H1 (cell line): ENCODE measurements around the gene NKAIN4. TPM values are rescaled to one million over a fixed set of nuclear protein-coding genes. Genes with fewer than 3 reads are reported as not detected.

ENCODE experiments used
- CTCF ChIA-PET: fragments of 300-600 bp; sonication (Branson Sonifier 250); formaldehyde crosslinking; loops from one replicate; lab custom pipeline; 2021; ENCODE audit not compliant: partially characterized antibody; lab: Charles Lee
- POLR2A ChIA-PET: fragments of 300-600 bp; sonication (Branson Sonifier 250); formaldehyde crosslinking; loops from one replicate; lab custom pipeline; 2021; ENCODE audit warnings: inconsistent platforms; ENCODE audit not compliant: partially characterized antibody; lab: Charles Lee
- DNase-seq, 2 experiments: peaks; one replicate each; pipeline versions ENCODE4 v3.0.0 to v3.0.0-alpha.2; 2010 to 2022; ENCODE audit warnings: low spot score in 2 of 2, low read depth in 1 of 2, mixed read lengths in 1 of 2
- FAIRE-seq: peaks from 2 replicates; lab custom pipeline; 2011; peaks lifted over from hg19 to GRCh38; lab: Jason Lieb, UNC
- H2AFZ ChIP-seq: 2 replicates; pipeline ENCODE4 v1.8.1; 2012; ENCODE audit warnings: low read length, inconsistent platforms
- H2AK5ac ChIP-seq: 2 replicates; pipeline ENCODE4 v1.6.1; 2013; ENCODE audit warnings: low read depth, low read length
- H2BK120ac ChIP-seq: replicated peaks from 2 replicates; pipeline ENCODE3; 2013; ENCODE audit warnings: low read depth, low read length, inconsistent platforms
- H2BK12ac ChIP-seq: 2 replicates; pipeline ENCODE4 v1.6.1; 2013; ENCODE audit warnings: low read depth, low read length
- H2BK15ac ChIP-seq: 2 replicates; pipeline ENCODE4 v1.6.1; 2013; ENCODE audit warnings: low read length
- H2BK20ac ChIP-seq: 2 replicates; pipeline ENCODE4 v1.6.1; 2013; ENCODE audit warnings: low read length
- H2BK5ac ChIP-seq: 2 replicates; pipeline ENCODE4 v1.6.1; 2013; ENCODE audit warnings: low read depth, low read length
- H3K14ac ChIP-seq: 2 replicates; pipeline ENCODE4 v1.6.1; 2013; ENCODE audit warnings: inconsistent platforms; ENCODE audit not compliant: insufficient read length
- H3K18ac ChIP-seq: 2 replicates; pipeline ENCODE4 v1.6.1; 2013; ENCODE audit warnings: low read length; ENCODE audit errors: extremely low read depth
- H3K23ac ChIP-seq: 2 replicates; pipeline ENCODE4 v1.6.1; 2013; ENCODE audit warnings: inconsistent platforms; ENCODE audit not compliant: insufficient read length
- H3K23me2 ChIP-seq: 2 replicates; pipeline ENCODE4 v1.6.1; 2013; ENCODE audit warnings: low read depth, low read length
- H3K27ac ChIP-seq: 2 replicates; pipeline ENCODE4 v1.6.1; 2011; ENCODE audit warnings: low read depth, low read length, inconsistent platforms
- H3K27me3 ChIP-seq, 4 experiments: replicated peaks in 1 of 4; 1 replicate in 1 of 4; 2 replicates in 3 of 4; pipeline versions ENCODE4 v1.6.1 to v1.8.1; 2011 to 2013; ENCODE audit warnings: low read length in 3 of 4, mild to moderate bottlenecking in 3 of 4, inconsistent platforms in 2 of 4, mixed read lengths in 2 of 4, moderate library complexity in 1 of 4; ENCODE audit not compliant: control insufficient read depth in 3 of 4, insufficient read depth in 3 of 4; ENCODE audit errors: extremely low read depth in 1 of 4
- H3K36me3 ChIP-seq, 4 experiments: 2 replicates each; pipeline versions ENCODE4 v1.6.1 to v1.8.1; 2011 to 2013; ENCODE audit warnings: mild to moderate bottlenecking in 4 of 4, low read length in 3 of 4, moderate library complexity in 2 of 4, control low read depth in 1 of 4, inconsistent platforms in 1 of 4; ENCODE audit not compliant: insufficient read depth in 4 of 4, control insufficient read depth in 2 of 4
- H3K4ac ChIP-seq: replicated peaks from 2 replicates; pipeline ENCODE3; 2013; ENCODE audit warnings: low read length, low read depth, mixed read lengths, inconsistent platforms; ENCODE audit not compliant: insufficient read length
- H3K4me1 ChIP-seq, 4 experiments: replicated peaks in 1 of 4; 1 replicate in 1 of 4; 2 replicates in 3 of 4; pipeline versions ENCODE4 v1.6.1 to v1.8.1; 2011 to 2013; ENCODE audit warnings: low read length in 3 of 4, inconsistent platforms in 2 of 4, mixed read lengths in 1 of 4; ENCODE audit not compliant: insufficient read depth in 4 of 4, control insufficient read depth in 3 of 4
- H3K4me2 ChIP-seq, 2 experiments: 2 replicates each; pipeline versions ENCODE4 v1.6.1 to v1.8.1; 2011 to 2013; ENCODE audit warnings: low read depth in 2 of 2, low read length in 2 of 2, control low read depth in 1 of 2, inconsistent platforms in 1 of 2, mild to moderate bottlenecking in 1 of 2; ENCODE audit not compliant: insufficient read depth in 1 of 2
- H3K4me3 ChIP-seq, 4 experiments: fragments of 200-600, 300-600 bp in 1 of 4; sonication (generic), shearing (Covaris generic), sonication (Bioruptor Twin) in 1 of 4; 2 replicates each; pipeline versions ENCODE4 v1.5.1 to v1.8.1; 2011 to 2016; ENCODE audit warnings: low read length in 4 of 4, low read depth in 3 of 4, control low read depth in 2 of 4, inconsistent platforms in 2 of 4, mild to moderate bottlenecking in 2 of 4, mixed read lengths in 1 of 4, moderate library complexity in 1 of 4; ENCODE audit not compliant: insufficient read depth in 2 of 4; ENCODE audit errors: extremely low read depth in 1 of 4
- H3K56ac ChIP-seq: replicated peaks from 2 replicates; pipeline ENCODE3; 2013; ENCODE audit warnings: low read depth, mild to moderate bottlenecking, mixed read lengths, low read length, inconsistent platforms; ENCODE audit not compliant: insufficient read length
- H3K79me1 ChIP-seq: 2 replicates; pipeline ENCODE4 v1.6.1; 2013; ENCODE audit warnings: low read depth, low read length, control low read depth
- H3K79me2 ChIP-seq, 2 experiments: 2 replicates each; pipeline versions ENCODE4 v1.6.1 to v1.8.1; 2012 to 2013; ENCODE audit warnings: low read length in 2 of 2, mild to moderate bottlenecking in 2 of 2, inconsistent platforms in 1 of 2; ENCODE audit not compliant: insufficient read depth in 2 of 2, control insufficient read depth in 1 of 2
- H3K9ac ChIP-seq, 4 experiments: replicated peaks in 1 of 4; 1 replicate in 1 of 4; 2 replicates in 3 of 4; pipeline versions ENCODE4 v1.6.1 to v1.8.1; 2011 to 2013; ENCODE audit warnings: low read depth in 3 of 4, low read length in 3 of 4, control low read depth in 2 of 4, mild to moderate bottlenecking in 2 of 4, moderate library complexity in 2 of 4, inconsistent platforms in 1 of 4; ENCODE audit errors: extremely low read depth in 1 of 4
- H3K9me3 ChIP-seq, 2 experiments: 2 replicates each; pipeline versions ENCODE4 v1.6.1 to v1.8.1; 2012 to 2013; ENCODE audit warnings: mild to moderate bottlenecking in 2 of 2, moderate library complexity in 2 of 2, control low read depth in 1 of 2, inconsistent platforms in 1 of 2, low read depth in 1 of 2, low read length in 1 of 2, mixed read lengths in 1 of 2; ENCODE audit not compliant: insufficient read depth in 2 of 2
- H4K20me1 ChIP-seq, 2 experiments: replicated peaks in 1 of 2; 2 replicates each; pipeline versions ENCODE3 to v1.8.1; 2011 to 2013; ENCODE audit warnings: inconsistent platforms in 2 of 2, low read length in 2 of 2, mild to moderate bottlenecking in 1 of 2; ENCODE audit not compliant: insufficient read depth in 2 of 2, control insufficient read depth in 1 of 2
- H4K5ac ChIP-seq: 2 replicates; pipeline ENCODE4 v1.6.1; 2013; ENCODE audit warnings: low read length, low read depth, mixed read lengths, inconsistent platforms; ENCODE audit not compliant: insufficient read length
- H4K8ac ChIP-seq: 2 replicates; pipeline ENCODE4 v1.8.0; 2013; ENCODE audit warnings: mild to moderate bottlenecking, moderate library complexity, low read length, inconsistent platforms; ENCODE audit not compliant: insufficient read depth; ENCODE audit errors: extremely low read depth
- H4K91ac ChIP-seq: replicated peaks from 2 replicates; pipeline ENCODE3; 2013; ENCODE audit warnings: low read length, mixed read lengths, inconsistent platforms; ENCODE audit not compliant: insufficient read length
- ASH2L ChIP-seq: fragments of 200-600, 300-600 bp; sonication (generic); IDR thresholded peaks from one replicate; pipeline ENCODE4 v1.7.1; 2017; ENCODE audit warnings: low read length
- CBX5 ChIP-seq: fragments of 300-800, 300-1000 bp; sonication (generic); IDR thresholded peaks from 2 replicates; pipeline ENCODE4 v1.7.1; 2016; ENCODE audit warnings: antibody characterized with exemption, low read length, low read depth
- CEBPB ChIP-seq: IDR thresholded peaks from 2 replicates; pipeline ENCODE4 v1.6.1; 2012; ENCODE audit warnings: low read depth, low read length
- HDAC6 ChIP-seq: IDR thresholded peaks from one replicate; pipeline ENCODE4 v1.7.1; 2012; ENCODE audit warnings: low read depth, mild to moderate bottlenecking, inconsistent platforms, low read length, moderate library complexity
- KDM5A ChIP-seq: fragments of 200-600 bp; IDR thresholded peaks from 2 replicates; pipeline ENCODE4 v1.7.1; 2012; ENCODE audit warnings: mild to moderate bottlenecking, low read length, inconsistent platforms, mixed read lengths
- NANOG ChIP-seq: IDR thresholded peaks from 2 replicates; pipeline ENCODE4 v1.6.1; 2011; ENCODE audit warnings: low read length, low read depth, mild to moderate bottlenecking, inconsistent platforms; ENCODE audit not compliant: insufficient read depth, poor library complexity, severe bottlenecking
- POLR2AphosphoS5 ChIP-seq: IDR thresholded peaks from 2 replicates; pipeline ENCODE4 v1.6.1; 2011; ENCODE audit warnings: low read depth, low read length
- SAP30 ChIP-seq: fragments of 300-600 bp; sonication (generic); IDR thresholded peaks from 2 replicates; pipeline ENCODE4 v1.7.1; 2012; ENCODE audit warnings: low read length, moderate library complexity, mild to moderate bottlenecking, inconsistent platforms; ENCODE audit not compliant: insufficient read depth, insufficient replicate concordance
- TAF7 ChIP-seq: optimal IDR thresholded peaks from 2 replicates; pipeline ENCODE3; 2011; ENCODE audit warnings: low read depth, mild to moderate bottlenecking, inconsistent platforms, low read length, moderate library complexity, borderline replicate concordance
- TEAD4 ChIP-seq: IDR thresholded peaks from 2 replicates; pipeline ENCODE4 v1.6.1; 2012; ENCODE audit warnings: low read depth, low read length, inconsistent platforms, mixed read lengths
- ZNF274 ChIP-seq: IDR thresholded peaks from 2 replicates; pipeline ENCODE4 v1.7.0; 2012; ENCODE audit warnings: low read length, borderline replicate concordance; ENCODE audit errors: extremely low read depth
- WGBS, 2 experiments: shearing (Covaris generic) in 1 of 2; methylation state at CpG; one replicate each; pipeline versions ENCODE4 v1.1.6 to v1.1.7; 2013 to 2015; ENCODE audit warnings: low lambda C conversion rate in 2 of 2, mixed read lengths in 2 of 2, inconsistent platforms in 1 of 2, low coverage in 1 of 2, missing lambda C conversion rate in 1 of 2; ENCODE audit not compliant: insufficient replicate concordance in 2 of 2, insufficient coverage in 1 of 2, insufficient read length in 1 of 2; ENCODE audit errors: extremely low coverage in 1 of 2, missing lambda C conversion rate in 1 of 2; 5-methylcytosine and 5-hydroxymethylcytosine counted together
- polyA plus RNA-seq, 7 experiments: library from polyadenylated mRNA; depleted of rRNA in 3 of 7; stranded (reverse) in 5 of 7; unstranded in 2 of 7; fragments of >200 nt in 5 of 7; fragments of 200-250 nt in 2 of 7; gene quantifications; 1 replicate in 5 of 7; 2 replicates in 1 of 7; 4 replicates in 1 of 7; pipeline versions ENCODE4 v1.2.1 to v1.2.3, GENCODE V29; 2011 to 2013; ENCODE audit warnings: missing spikeins in 2 of 7, mixed read lengths in 2 of 7
- total RNA-seq: library from RNA; stranded (reverse); fragmentation: NEBNext Ultra II Directional; extraction: Animal tissue kit (Norgen Biotek cat#: 25700); gene quantifications from 2 replicates; pipeline ENCODE4 v1.2.1, GENCODE V29; 2021

The NKAIN4 gene
- total and polyA plus RNA-seq, 2 of the 8 experiments (the other 6 are each of a cell fraction or from before 2014, with no cell fraction given) = 6.9 to 17.0 TPM

DNA sequence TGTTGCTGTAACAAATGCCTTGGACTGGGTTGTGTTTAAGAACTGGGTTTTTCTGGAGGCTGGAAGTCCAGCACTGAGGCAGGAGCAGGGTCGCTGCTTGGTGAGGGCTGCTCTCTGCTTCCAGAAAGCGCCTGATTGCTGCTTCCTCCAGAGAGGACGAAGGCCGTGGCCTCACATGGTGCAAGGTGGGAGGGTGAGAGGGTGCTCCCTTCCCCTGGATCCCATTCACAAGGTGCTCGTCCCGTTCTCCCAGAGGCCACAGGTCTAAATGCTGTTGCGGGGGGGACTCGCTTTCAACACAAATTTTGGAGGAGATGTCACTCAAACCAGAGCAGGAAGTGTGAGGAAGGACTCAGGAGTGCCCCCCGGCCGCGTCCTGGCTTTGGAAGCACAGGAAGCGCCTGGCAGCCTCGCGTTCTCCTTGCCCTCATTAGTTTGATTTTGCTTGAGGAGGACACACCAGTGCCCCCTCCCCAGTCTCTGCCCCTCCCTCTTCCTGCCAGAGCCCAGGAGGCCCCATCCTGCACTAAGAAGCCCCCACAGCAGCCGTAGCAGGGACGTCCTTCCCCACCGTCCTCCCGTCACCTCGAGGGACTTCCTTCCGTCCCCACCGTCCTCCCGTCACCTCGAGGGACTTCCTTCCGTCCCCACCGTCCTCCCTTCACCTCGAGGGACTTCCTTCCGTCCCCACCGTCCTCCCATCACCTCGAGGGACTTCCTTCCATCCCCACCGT is 7.7 kb upstream of the NKAIN4 start:
- H2BK12ac ChIP-seq = peak overlapping the region; percentile 95
- TF ChIP-seq KDM5A (no peak), SAP30 (no peak), ASH2L (no peak), NANOG (no peak), HDAC6 (no peak), CEBPB (no peak), TAF7 (no peak), ZNF274 (no peak), POLR2AphosphoS5 (no peak), CBX5 (no peak), TEAD4 (no peak)

More for the DNA sequence above, 7.7 kb upstream of the NKAIN4 start:
- H3K14ac ChIP-seq = no peak overlapping the region
- no peaks in the 10 kb centered on the region for H3K36me3 ChIP-seq
- FAIRE-seq = no peak
- H3K23ac ChIP-seq = no peak overlapping the region
- peaks cover 0 to 1% of the 10 kb centered on the region in 2 experiments for H4K20me1 ChIP-seq
- H4K8ac ChIP-seq = peak overlapping the region; percentile 39; the same call in 1 of the 2 replicates
- no peaks in the 10 kb centered on the region for H3K79me1 ChIP-seq
- no peak overlapping the region for H3K56ac ChIP-seq
- H4K91ac ChIP-seq = peak overlapping the region; percentile 72
- no peak overlapping the region; the same call in 1 of the 2 replicates for H3K18ac ChIP-seq
- H3K9ac ChIP-seq = no peak overlapping the region
- H2BK5ac ChIP-seq = no peak overlapping the region
- 86% methylated on average over 28 of the region's 30 CpGs; no CpG with 5 or more reads in 1 of the 2 experiments for WGBS, 2 experiments
- no peak overlapping the region for H2BK120ac ChIP-seq
- CTCF ChIA-PET = no interaction called here
- H2AK5ac ChIP-seq = no peak overlapping the region
- no peak overlapping the region for H2BK20ac ChIP-seq
- H3K4ac ChIP-seq = no peak overlapping the region
- no peak overlapping the region for H3K4me3 ChIP-seq
- POLR2A ChIA-PET = interaction anchor here (1.2 kb wide), 1 partner anchor 9 kb away, joined by 3 read pairs; no protein-coding TSS in a partner anchor
- peaks cover 0 to under 1% (median 0%) of the 10 kb centered on the region in 4 experiments; a peak in 2 of 7 replicates for H3K27me3 ChIP-seq
- no peaks in the 10 kb centered on the region for H3K79me2 ChIP-seq
- H2AFZ ChIP-seq = no peak overlapping the region
- no peak overlapping the region for H4K5ac ChIP-seq
- H3K9me3 ChIP-seq = no peaks in the 10 kb centered on the region
- no peaks in the 10 kb centered on the region for H3K23me2 ChIP-seq
- DNase-seq = no peak
- H2BK15ac ChIP-seq = no peak overlapping the region
- no peak overlapping the region for H3K27ac ChIP-seq
- no peaks in the 10 kb centered on the region; a peak in 1 of 7 replicates for H3K4me1 ChIP-seq
- no peak overlapping the region for H3K4me2 ChIP-seq
